Panc1 (cell line): ENCODE data around the gene RALA. TPM values are rescaled to one million over a fixed set of nuclear protein-coding genes. Genes with fewer than 3 reads are reported as not detected.
A peak's percentile ranks its signal among the peaks of the same experiment; 100 is the strongest.

Experiments
- ATAC-seq: fragments of 200-7000 bp; cut with Tn5 transposase; 2 replicates; pipeline ENCODE4 v1.9.1; 2020; ENCODE audit warnings: mild to moderate bottlenecking, moderate library complexity
- BruUV-seq: library from RNA; stranded (reverse); fragments of 400-500 nt; replicated peaks from 2 replicates; lab custom pipeline; 2021; lab: Mats Ljungman, UMichigan
- CTCF ChIA-PET: fragments of 300-600 bp; sonication (Branson Sonifier 250); formaldehyde crosslinking; loops from one replicate; lab custom pipeline; 2022; ENCODE audit warnings: antibody characterized with exemption; lab: Charles Lee
- POLR2A ChIA-PET: fragments of 300-600 bp; sonication (Branson Sonifier 250); formaldehyde crosslinking; loops from one replicate; lab custom pipeline; 2022; ENCODE audit warnings: antibody characterized with exemption; lab: Charles Lee
- DNase-seq: peaks from one replicate; pipeline ENCODE4 v3.0.0-alpha.2; 2010; ENCODE audit warnings: low read depth, low spot score
- H3K27ac ChIP-seq: 2 replicates; pipeline ENCODE4 v1.5.1; 2011; ENCODE audit warnings: mild to moderate bottlenecking, low read length, inconsistent platforms
- H3K27me3 ChIP-seq: fragments of 200-500 bp; sonication (Bioruptor generic); 2 replicates; pipeline ENCODE4 v1.6.0; 2014; ENCODE audit warnings: low read length, inconsistent platforms; ENCODE audit not compliant: control insufficient read depth, insufficient read depth
- H3K36me3 ChIP-seq: fragments of 200-500 bp; sonication (Bioruptor generic); 2 replicates; pipeline ENCODE4 v1.5.1; 2014; ENCODE audit warnings: inconsistent platforms, mild to moderate bottlenecking, low read length, moderate library complexity; ENCODE audit not compliant: control insufficient read depth, insufficient read depth
- H3K4me1 ChIP-seq: 2 replicates; pipeline ENCODE4 v1.5.1; 2011; ENCODE audit warnings: inconsistent platforms, mild to moderate bottlenecking, low read length, moderate library complexity; ENCODE audit not compliant: control insufficient read depth, insufficient read depth
- H3K4me3 ChIP-seq, 2 experiments: 2 replicates each; pipeline ENCODE4 v1.5.1; 2011 to 2012; ENCODE audit warnings: low read depth in 2 of 2, low read length in 2 of 2, mild to moderate bottlenecking in 2 of 2, inconsistent platforms in 1 of 2, moderate library complexity in 1 of 2
- H3K9me3 ChIP-seq: fragments of 200-500 bp; sonication (Bioruptor generic); 2 replicates; pipeline ENCODE4 v1.5.1; 2014; ENCODE audit warnings: low read depth, mild to moderate bottlenecking, inconsistent platforms, low read length, moderate library complexity; ENCODE audit not compliant: control insufficient read depth, insufficient read depth
- POLR2AphosphoS5 ChIP-seq: IDR thresholded peaks from 2 replicates; pipeline ENCODE4 v1.6.1; 2012; ENCODE audit warnings: mild to moderate bottlenecking, low read depth, low read length, moderate library complexity
- SIN3A ChIP-seq: IDR thresholded peaks from 2 replicates; pipeline ENCODE4 v1.6.1; 2012; ENCODE audit warnings: low read depth, mild to moderate bottlenecking, low read length, moderate library complexity, borderline replicate concordance; ENCODE audit not compliant: insufficient read depth
- TCF7L2 ChIP-seq: IDR thresholded peaks from 2 replicates; pipeline ENCODE4 v1.6.1; 2011; ENCODE audit warnings: mild to moderate bottlenecking, low read depth, low read length, inconsistent platforms
- in situ Hi-C: cut with HindIII; loops from 2 replicates; pipeline ENCODE4 v1.10.0; 2016; ENCODE audit warnings: low sequenced_read_pairs, low pct_unique_long_range_greater_than_20kb
- intact Hi-C: fragments of 100-400 bp; cut with micrococcal nuclease; formaldehyde crosslinking; loops from one replicate; pipeline ENCODE4 v1.10.0; 2022; ENCODE audit not compliant: unreplicated experiment
- total RNA-seq: library from RNA; stranded (reverse); gene quantifications from one replicate; pipeline ENCODE4 v1.2.1, GENCODE V29; 2021; ENCODE audit not compliant: unreplicated experiment
- TF ChIP-seq, protein P1 (sequence below), 2 experiments: IDR thresholded peaks; 2 replicates each; pipeline ENCODE4 v1.6.1; 2011 to 2012; ENCODE audit warnings: low read depth in 2 of 2, control low read depth in 1 of 2, low read length in 1 of 2, mild to moderate bottlenecking in 1 of 2, moderate library complexity in 1 of 2; ENCODE audit not compliant: insufficient read depth in 1 of 2
- TF ChIP-seq, protein P2 (sequence below): fragments of 450-650 bp; IDR thresholded peaks from 2 replicates; pipeline ENCODE4 v1.5.1; 2017; ENCODE audit warnings: mild to moderate bottlenecking

The RALA gene
- total RNA-seq, 1 experiment from 2014 or later = 34.3 TPM

DNA sequence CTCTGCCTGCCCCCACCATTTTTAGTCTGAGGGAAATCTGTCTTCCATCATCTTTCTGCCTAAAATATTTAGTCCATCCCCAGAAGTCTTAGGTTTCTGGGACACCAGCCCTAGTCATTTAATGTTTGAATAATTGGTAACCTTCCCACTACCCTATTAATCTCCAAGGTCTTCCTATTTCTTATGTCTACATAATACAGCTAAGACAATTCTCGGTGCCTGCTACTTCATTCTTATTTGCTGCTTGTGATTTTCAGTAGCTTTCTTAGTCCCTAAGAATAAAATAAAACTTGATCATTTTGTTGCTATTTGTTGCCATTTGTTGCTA is 11.1 kb downstream of the RALA start:
- H3K9me3 ChIP-seq = no peaks in the 10 kb centered on the region
- POLR2A ChIA-PET = interaction anchor here (0.7 kb wide), 1 partner anchor 75 kb away, joined by 3 read pairs; no protein-coding TSS in a partner anchor
- in situ Hi-C loops (no loop called here), intact Hi-C loops (no loop called here)
- H3K4me3 ChIP-seq = no peak overlapping the region
- no peak for ATAC-seq
- no peak for DNase-seq
- H3K27ac ChIP-seq = no peak overlapping the region
- no TSS peak for BruUV-seq
- no peaks in the 10 kb centered on the region for H3K27me3 ChIP-seq
- CTCF ChIA-PET = no interaction called here
- H3K36me3 ChIP-seq = no peaks in the 10 kb centered on the region
- no peaks in the 10 kb centered on the region for H3K4me1 ChIP-seq
- TF ChIP-seq, protein P1, sequence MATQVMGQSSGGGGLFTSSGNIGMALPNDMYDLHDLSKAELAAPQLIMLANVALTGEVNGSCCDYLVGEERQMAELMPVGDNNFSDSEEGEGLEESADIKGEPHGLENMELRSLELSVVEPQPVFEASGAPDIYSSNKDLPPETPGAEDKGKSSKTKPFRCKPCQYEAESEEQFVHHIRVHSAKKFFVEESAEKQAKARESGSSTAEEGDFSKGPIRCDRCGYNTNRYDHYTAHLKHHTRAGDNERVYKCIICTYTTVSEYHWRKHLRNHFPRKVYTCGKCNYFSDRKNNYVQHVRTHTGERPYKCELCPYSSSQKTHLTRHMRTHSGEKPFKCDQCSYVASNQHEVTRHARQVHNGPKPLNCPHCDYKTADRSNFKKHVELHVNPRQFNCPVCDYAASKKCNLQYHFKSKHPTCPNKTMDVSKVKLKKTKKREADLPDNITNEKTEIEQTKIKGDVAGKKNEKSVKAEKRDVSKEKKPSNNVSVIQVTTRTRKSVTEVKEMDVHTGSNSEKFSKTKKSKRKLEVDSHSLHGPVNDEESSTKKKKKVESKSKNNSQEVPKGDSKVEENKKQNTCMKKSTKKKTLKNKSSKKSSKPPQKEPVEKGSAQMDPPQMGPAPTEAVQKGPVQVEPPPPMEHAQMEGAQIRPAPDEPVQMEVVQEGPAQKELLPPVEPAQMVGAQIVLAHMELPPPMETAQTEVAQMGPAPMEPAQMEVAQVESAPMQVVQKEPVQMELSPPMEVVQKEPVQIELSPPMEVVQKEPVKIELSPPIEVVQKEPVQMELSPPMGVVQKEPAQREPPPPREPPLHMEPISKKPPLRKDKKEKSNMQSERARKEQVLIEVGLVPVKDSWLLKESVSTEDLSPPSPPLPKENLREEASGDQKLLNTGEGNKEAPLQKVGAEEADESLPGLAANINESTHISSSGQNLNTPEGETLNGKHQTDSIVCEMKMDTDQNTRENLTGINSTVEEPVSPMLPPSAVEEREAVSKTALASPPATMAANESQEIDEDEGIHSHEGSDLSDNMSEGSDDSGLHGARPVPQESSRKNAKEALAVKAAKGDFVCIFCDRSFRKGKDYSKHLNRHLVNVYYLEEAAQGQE (IDR thresholded peaks at IDR 0.05; ENCODE audit: insufficient read depth in 1 of 2, low read depth in 2 of 2, low read length in 1 of 2) = no peak
- TF ChIP-seq POLR2AphosphoS5 = no peak
- TF ChIP-seq TCF7L2 = no peak
- no peak for TF ChIP-seq SIN3A
- TF ChIP-seq, protein P2, sequence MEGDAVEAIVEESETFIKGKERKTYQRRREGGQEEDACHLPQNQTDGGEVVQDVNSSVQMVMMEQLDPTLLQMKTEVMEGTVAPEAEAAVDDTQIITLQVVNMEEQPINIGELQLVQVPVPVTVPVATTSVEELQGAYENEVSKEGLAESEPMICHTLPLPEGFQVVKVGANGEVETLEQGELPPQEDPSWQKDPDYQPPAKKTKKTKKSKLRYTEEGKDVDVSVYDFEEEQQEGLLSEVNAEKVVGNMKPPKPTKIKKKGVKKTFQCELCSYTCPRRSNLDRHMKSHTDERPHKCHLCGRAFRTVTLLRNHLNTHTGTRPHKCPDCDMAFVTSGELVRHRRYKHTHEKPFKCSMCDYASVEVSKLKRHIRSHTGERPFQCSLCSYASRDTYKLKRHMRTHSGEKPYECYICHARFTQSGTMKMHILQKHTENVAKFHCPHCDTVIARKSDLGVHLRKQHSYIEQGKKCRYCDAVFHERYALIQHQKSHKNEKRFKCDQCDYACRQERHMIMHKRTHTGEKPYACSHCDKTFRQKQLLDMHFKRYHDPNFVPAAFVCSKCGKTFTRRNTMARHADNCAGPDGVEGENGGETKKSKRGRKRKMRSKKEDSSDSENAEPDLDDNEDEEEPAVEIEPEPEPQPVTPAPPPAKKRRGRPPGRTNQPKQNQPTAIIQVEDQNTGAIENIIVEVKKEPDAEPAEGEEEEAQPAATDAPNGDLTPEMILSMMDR = no peak

DNA sequence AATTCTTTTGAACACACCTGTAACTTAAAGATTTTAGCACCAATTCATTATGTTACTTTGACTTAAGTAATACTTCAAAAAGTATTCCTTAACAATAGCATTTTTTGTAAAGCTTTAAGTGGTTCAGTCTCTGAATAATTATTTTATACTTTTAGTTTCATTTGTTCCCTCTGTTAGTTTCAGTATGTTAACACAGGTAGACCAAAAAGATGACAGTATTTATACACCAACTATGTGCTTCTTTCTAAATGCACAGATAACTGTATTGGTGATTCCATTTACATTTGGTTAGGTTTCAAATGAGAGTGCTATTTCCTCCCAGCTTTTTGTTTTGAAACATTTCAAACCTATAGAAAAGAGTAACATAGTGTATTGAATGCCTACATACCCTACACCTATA is 14.0 kb downstream of the RALA start:
- H3K27ac ChIP-seq = no peak overlapping the region
- intact Hi-C loops (no loop called here), in situ Hi-C loops (no loop called here)
- H3K9me3 ChIP-seq = no peaks in the 10 kb centered on the region
- no peak for ATAC-seq
- H3K4me3 ChIP-seq = no peak overlapping the region
- H3K4me1 ChIP-seq = peaks cover 1% of the 10 kb centered on the region; the same call in 1 of the 2 replicates
- H3K27me3 ChIP-seq = no peaks in the 10 kb centered on the region
- CTCF ChIA-PET = no interaction called here
- TSS peak; percentile 4 for BruUV-seq
- DNase-seq = no peak
- TF ChIP-seq TCF7L2 (no peak), SIN3A (no peak), POLR2AphosphoS5 (no peak)
- TF ChIP-seq, protein P1 (IDR thresholded peaks at IDR 0.05; ENCODE audit: insufficient read depth in 1 of 2, low read depth in 2 of 2, low read length in 1 of 2) = no peak
- TF ChIP-seq, protein P2 = no peak
- no peaks in the 10 kb centered on the region for H3K36me3 ChIP-seq
- POLR2A ChIA-PET = no interaction called here
